ENCODE data around the gene RRP9.
"Not testable (repeated sequence)": the region's sequence is repeated elsewhere in the genome, so short reads cannot be mapped to it uniquely, and the experiment has no call there.

Gene RRP9, protein sequence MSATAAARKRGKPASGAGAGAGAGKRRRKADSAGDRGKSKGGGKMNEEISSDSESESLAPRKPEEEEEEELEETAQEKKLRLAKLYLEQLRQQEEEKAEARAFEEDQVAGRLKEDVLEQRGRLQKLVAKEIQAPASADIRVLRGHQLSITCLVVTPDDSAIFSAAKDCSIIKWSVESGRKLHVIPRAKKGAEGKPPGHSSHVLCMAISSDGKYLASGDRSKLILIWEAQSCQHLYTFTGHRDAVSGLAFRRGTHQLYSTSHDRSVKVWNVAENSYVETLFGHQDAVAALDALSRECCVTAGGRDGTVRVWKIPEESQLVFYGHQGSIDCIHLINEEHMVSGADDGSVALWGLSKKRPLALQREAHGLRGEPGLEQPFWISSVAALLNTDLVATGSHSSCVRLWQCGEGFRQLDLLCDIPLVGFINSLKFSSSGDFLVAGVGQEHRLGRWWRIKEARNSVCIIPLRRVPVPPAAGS

DNA sequence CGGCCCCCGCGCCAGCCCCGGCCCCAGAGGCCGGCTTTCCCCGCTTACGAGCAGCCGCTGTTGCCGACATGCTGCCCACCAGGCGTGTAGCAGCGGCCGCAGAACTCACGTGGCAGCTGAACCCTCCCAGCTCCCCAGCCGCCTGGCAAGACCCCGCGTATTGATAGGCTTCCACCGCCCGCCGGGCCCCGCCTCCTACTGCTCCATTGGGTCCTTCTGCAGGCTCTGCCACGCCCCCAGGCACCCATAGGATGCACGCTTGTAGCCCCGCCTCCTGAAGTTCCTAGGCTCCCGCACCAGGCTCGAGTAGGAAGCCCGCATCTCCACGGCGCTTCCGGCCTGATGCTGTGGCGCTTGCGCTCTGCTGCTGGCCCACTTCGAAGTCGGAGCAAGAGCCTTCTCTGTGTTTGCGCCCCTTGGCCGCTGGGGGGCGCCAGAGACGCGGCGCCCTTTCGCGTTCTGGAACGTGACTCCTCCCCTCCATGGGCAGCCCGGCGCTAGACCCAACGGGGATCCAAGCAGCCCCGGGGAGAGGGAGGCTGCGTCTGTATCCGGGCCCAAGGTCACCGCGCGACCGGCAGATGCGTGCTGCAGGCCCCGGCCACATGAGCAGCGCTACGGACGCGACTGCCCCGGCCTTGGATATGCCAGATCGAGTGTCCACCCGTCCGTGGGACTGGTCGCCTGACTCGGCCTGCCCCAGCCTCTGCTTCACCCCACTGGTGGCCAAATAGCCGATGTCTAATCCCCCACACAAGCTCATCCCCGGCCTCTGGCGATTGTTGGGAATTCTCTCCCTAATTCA, at the start of gene RRP9, which contains the start of gene PARP3:
Gene RRP9, minus strand, starts transcription at position 107 of the 805 bp plus-strand sequence. Its CDS starts 37 bp downstream, at position 70.
Gene PARP3, plus strand, starts transcription at position 566 of the 805 bp plus-strand sequence. CDS start 993 bp downstream, outside the sequence.
- peak; percentile 99 for DNase-seq (ENCODE audit: extremely low read depth, low read depth)
- TF ChIP-seq, protein P1, sequence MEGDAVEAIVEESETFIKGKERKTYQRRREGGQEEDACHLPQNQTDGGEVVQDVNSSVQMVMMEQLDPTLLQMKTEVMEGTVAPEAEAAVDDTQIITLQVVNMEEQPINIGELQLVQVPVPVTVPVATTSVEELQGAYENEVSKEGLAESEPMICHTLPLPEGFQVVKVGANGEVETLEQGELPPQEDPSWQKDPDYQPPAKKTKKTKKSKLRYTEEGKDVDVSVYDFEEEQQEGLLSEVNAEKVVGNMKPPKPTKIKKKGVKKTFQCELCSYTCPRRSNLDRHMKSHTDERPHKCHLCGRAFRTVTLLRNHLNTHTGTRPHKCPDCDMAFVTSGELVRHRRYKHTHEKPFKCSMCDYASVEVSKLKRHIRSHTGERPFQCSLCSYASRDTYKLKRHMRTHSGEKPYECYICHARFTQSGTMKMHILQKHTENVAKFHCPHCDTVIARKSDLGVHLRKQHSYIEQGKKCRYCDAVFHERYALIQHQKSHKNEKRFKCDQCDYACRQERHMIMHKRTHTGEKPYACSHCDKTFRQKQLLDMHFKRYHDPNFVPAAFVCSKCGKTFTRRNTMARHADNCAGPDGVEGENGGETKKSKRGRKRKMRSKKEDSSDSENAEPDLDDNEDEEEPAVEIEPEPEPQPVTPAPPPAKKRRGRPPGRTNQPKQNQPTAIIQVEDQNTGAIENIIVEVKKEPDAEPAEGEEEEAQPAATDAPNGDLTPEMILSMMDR (IDR thresholded peaks at IDR 0.05; ENCODE audit: low read depth, low read length, missing control alignments): peak; percentile 99
- H3K4me3 ChIP-seq (replicated peaks; ENCODE audit: low read depth, low read length): peak within 1 kb of the TSS; percentile 96

GRCh38 chr3:51990501-51990971, 48.8 kb upstream of the RRP9 start:
- not testable (repeated sequence) for H3K4me3 ChIP-seq (replicated peaks; ENCODE audit: low read depth, low read length); DNase-seq (ENCODE audit: extremely low read depth, low read depth)

GRCh38 chr3:51988286-51989146, 46.8 kb upstream of the RRP9 start:
- DNase-seq (ENCODE audit: extremely low read depth, low read depth): no peak
- H3K4me3 ChIP-seq (replicated peaks; ENCODE audit: low read depth, low read length): no peak overlapping the region
- TF ChIP-seq, protein P1 (IDR thresholded peaks at IDR 0.05; ENCODE audit: low read depth, low read length, missing control alignments): no peak

- H3K4me3 ChIP-seq (replicated peaks; ENCODE audit: low read depth, low read length): no peak overlapping the region
- TF ChIP-seq, protein P1 (IDR thresholded peaks at IDR 0.05; ENCODE audit: low read depth, low read length, missing control alignments): no peak
- DNase-seq (ENCODE audit: extremely low read depth, low read depth): no peak
Observed at GRCh38 chr3:51987568-51987967, 45.9 kb upstream of the RRP9 start.

DNA sequence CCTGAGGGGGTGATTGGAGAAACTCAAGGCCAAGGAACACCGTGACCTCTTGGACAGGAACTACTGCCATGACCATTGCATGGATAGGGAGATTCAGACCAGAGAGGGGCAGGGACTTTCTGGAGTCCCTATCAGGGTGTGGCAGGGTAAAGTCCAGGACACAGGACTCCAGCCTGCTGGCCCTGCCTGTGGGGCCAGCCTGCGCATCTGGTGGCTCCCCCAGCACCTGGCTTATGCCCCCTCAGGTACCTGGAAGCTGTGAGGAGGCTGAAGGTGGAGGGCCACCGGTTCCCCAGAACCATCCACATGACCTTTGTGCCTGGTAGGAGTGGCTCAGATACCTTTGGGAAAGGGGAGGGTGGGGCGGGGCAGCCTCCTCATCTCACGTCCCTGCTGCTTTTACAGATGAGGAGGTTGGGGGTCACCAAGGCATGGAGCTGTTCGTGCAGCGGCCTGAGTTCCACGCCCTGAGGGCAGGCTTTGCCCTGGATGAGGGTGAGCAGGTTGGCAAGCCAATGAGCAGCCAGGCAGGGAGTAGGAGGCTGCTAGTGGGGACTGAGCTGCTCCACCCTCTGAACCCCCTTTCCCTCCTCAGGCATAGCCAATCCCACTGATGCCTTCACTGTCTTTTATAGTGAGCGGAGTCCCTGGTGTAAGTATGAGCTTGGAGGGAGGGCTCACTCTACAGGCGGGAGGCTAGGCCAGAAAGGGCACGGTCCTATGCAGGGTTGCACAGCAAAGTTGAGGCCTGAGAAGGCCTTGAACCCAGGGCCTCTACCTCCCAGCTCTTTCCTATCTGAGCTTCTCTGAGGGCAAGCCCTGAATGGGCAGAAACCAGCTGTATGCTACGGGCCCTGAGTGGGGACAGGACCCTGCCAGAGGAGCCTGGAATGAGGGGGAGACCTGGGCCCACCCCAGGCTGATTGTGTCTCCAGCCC, 44.6 kb upstream of the RRP9 start:
- no peak overlapping the region for H3K4me3 ChIP-seq (replicated peaks; ENCODE audit: low read depth, low read length)
- TF ChIP-seq, protein P1 (IDR thresholded peaks at IDR 0.05; ENCODE audit: low read depth, low read length, missing control alignments): no peak
- no peak for DNase-seq (ENCODE audit: extremely low read depth, low read depth)

DNA sequence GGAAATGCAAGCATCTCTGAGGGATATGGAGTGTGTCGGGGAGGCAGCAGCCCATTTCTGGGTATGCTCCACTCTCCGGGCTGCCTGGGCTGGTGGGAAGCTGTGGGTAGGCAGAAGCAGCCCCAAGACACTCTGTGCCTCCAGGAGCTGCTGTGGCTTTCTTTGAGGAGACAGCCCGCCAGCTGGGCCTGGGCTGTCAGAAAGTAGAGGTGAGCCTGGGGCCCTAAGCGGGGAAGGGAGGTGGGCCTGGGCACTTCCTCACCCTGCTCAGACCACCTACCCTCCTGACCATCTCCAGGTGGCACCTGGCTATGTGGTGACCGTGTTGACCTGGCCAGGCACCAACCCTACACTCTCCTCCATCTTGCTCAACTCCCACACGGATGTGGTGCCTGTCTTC, 43.4 kb upstream of the RRP9 start:
- no peak overlapping the region for H3K4me3 ChIP-seq (replicated peaks; ENCODE audit: low read depth, low read length)
- TF ChIP-seq, protein P1 (IDR thresholded peaks at IDR 0.05; ENCODE audit: low read depth, low read length, missing control alignments): no peak
- DNase-seq (ENCODE audit: extremely low read depth, low read depth): no peak

All from HFF-Myc (cell line).